Amygdala (tissue), 56 donors: ENCODE measurements around the gene SEMA3C.

Experiments
- DNase-seq, 56 donors: peaks; one replicate each; lab custom pipeline; 2025; lab: John Stamatoyannopoulos, UW

The SEMA3C gene

GRCh38 chr7:80859272-80859970, 59.4 kb downstream of the SEMA3C start:
- DNase-seq, result no peak

- no peak for DNase-seq
Observed at GRCh38 chr7:80858141-80858903, 60.5 kb downstream of the SEMA3C start.

GRCh38 chr7:80856769-80857168, 62.1 kb downstream of the SEMA3C start:
- no peak for DNase-seq

- no peak for DNase-seq
Observed at GRCh38 chr7:80851896-80852476, 66.9 kb downstream of the SEMA3C start.

- no peak for DNase-seq
Observed at GRCh38 chr7:80848841-80849240, 70.0 kb downstream of the SEMA3C start.

- no peak for DNase-seq
Observed at GRCh38 chr7:80847895-80848294, 71.0 kb downstream of the SEMA3C start.

GRCh38 chr7:80847027-80847426, 71.8 kb downstream of the SEMA3C start:
- no peak for DNase-seq

- no peak for DNase-seq
Observed at GRCh38 chr7:80844916-80845315, 73.9 kb downstream of the SEMA3C start.

- no peak for DNase-seq
Observed at GRCh38 chr7:80843018-80843677, 75.7 kb downstream of the SEMA3C start.

- DNase-seq, result no peak
Observed at GRCh38 chr7:80842022-80842790, 76.6 kb downstream of the SEMA3C start.

GRCh38 chr7:80841423-80841955, 77.4 kb downstream of the SEMA3C start:
- DNase-seq, result no peak

GRCh38 chr7:80840681-80841080, 78.2 kb downstream of the SEMA3C start:
- no peak for DNase-seq

GRCh38 chr7:80839855-80840254, 79.0 kb downstream of the SEMA3C start:
- no peak for DNase-seq

- DNase-seq, result no peak
Observed at GRCh38 chr7:80838643-80839042, 80.2 kb downstream of the SEMA3C start.

- no peak for DNase-seq
Observed at GRCh38 chr7:80837345-80837744, 81.5 kb downstream of the SEMA3C start.

GRCh38 chr7:80835251-80835650, 83.6 kb downstream of the SEMA3C start:
- DNase-seq, result no peak

GRCh38 chr7:80833289-80834268, 85.3 kb downstream of the SEMA3C start:
- no peak for DNase-seq

GRCh38 chr7:80832006-80832405, 86.8 kb downstream of the SEMA3C start:
- no peak for DNase-seq
